Right lobe of liver (tissue), 6 donors: ENCODE data around the gene OR6N2. TPM values are rescaled to one million over a fixed set of nuclear protein-coding genes. Genes with fewer than 3 reads are reported as not detected.
A peak's percentile ranks its signal among the peaks of the same experiment; 100 is the strongest.

Experiments
- ATAC-seq, 4 donors: fragments of 200-7000 bp; cut with Tn5 transposase; one replicate each; pipeline ENCODE4 v1.9.1; 2020; ENCODE audit warnings: mild to moderate bottlenecking in 4 of 4, moderate library complexity in 4 of 4
- DNase-seq, 3 donors: peaks; one replicate each; pipeline ENCODE4 v3.0.0-alpha.2; 2020
- H3K27ac ChIP-seq, 3 donors: fragments of 200-600 bp; one replicate each; pipeline ENCODE4 v1.8.0; 2022
- H3K27me3 ChIP-seq, 2 donors: fragments of 200-600 bp; one replicate each; pipeline ENCODE4 v1.8.0; 2022
- H3K36me3 ChIP-seq, 4 donors: fragments of 200-600 bp; sonication (generic) in 1 of 4; one replicate each; pipeline versions ENCODE4 v1.5.1 to v1.8.0; 2017 to 2022; ENCODE audit warnings: control low read depth in 1 of 4
- H3K4me1 ChIP-seq, 4 donors: fragments of 200-600 bp; sonication (generic) in 1 of 4; one replicate each; pipeline versions ENCODE4 v1.5.1 to v1.8.0; 2017 to 2022; ENCODE audit warnings: control low read depth in 1 of 4
- H3K4me3 ChIP-seq, 3 donors: fragments of 200-600 bp; one replicate each; pipeline ENCODE4 v1.8.0; 2022
- H3K9me3 ChIP-seq, 4 donors: fragments of 200-600 bp; sonication (generic) in 1 of 4; one replicate each; pipeline versions ENCODE4 v1.5.1 to v1.8.0; 2017 to 2022; ENCODE audit warnings: control low read depth in 1 of 4
- CTCF ChIP-seq, 4 donors: fragments of 200-600 bp in 3 of 4; fragments of 450-650 bp in 1 of 4; IDR thresholded peaks; one replicate each; pipeline versions ENCODE4 v1.5.1 to v1.8.0; 2016 to 2022; ENCODE audit warnings: antibody characterized with exemption in 4 of 4, mild to moderate bottlenecking in 2 of 4
- POLR2A ChIP-seq: fragments of 450-650 bp; IDR thresholded peaks from one replicate; pipeline ENCODE4 v1.6.1; 2017; ENCODE audit warnings: antibody characterized with exemption, mild to moderate bottlenecking
- WGBS: methylation state at CpG from one replicate; pipeline ENCODE4 v1.1.6; 2018; ENCODE audit warnings: low coverage, low lambda C conversion rate; ENCODE audit not compliant: insufficient coverage; ENCODE audit errors: missing lambda C conversion rate; 5-methylcytosine and 5-hydroxymethylcytosine counted together
- intact Hi-C, 2 donors: fragments of 100-400 bp; cut with DNase I; formaldehyde crosslinking; loops; one replicate each; pipeline versions ENCODE4 v1.11.2 to v1.14.1; 2022
- total RNA-seq, 6 experiments: library from RNA; depleted of rRNA in 2 of 6; stranded (reverse); fragments of >200 nt in 2 of 6; fragmentation: NEBNext Ultra II Directional in 3 of 6; extraction: Animal tissue kit (Norgen Biotek cat#: 25700) in 3 of 6; gene quantifications; one replicate each; pipeline versions ENCODE4 v1.1.0 to v1.2.4, GENCODE V29; 2016 to 2023
- donor health status: DM: no; HTN: yes; CAD: no.
- donor health status: DM: no; HTN: no; CAD: no.
- donor health status: DM: no; HTN: no; CAD: no.
- donor health status: DM: no; HTN: yes; CAD: no.
- donor health status: DM: no; HTN: yes; CAD: no.

The OR6N2 gene
- total RNA-seq, 6 experiments from 2014 or later: not detected

- Histone ChIP-seq H3K36me3 (no peaks in the 10 kb centered on the region), H3K9me3 (no peaks in the 10 kb centered on the region), H3K27me3 (peaks cover 0 to 3% of the 10 kb centered on the region in 2 donors), H3K27ac (no peak overlapping the region), H3K4me1 (no peaks in the 10 kb centered on the region), H3K4me3 (no peak overlapping the region)
- ATAC-seq: no peak
- WGBS: no CpG with 5 or more reads among the region's 2 CpGs
- intact Hi-C loops: no loop called here
- no peak for DNase-seq
- TF ChIP-seq CTCF (IDR thresholded peaks at IDR 0.05) (no peak), POLR2A (no peak)
Observed at GRCh38 chr1:158793604-158794003, 12.6 kb upstream of the OR6N2 start.

GRCh38 chr1:158771950-158772866 lies 8.8 kb downstream of the OR6N2 start, which contains the start of gene OR6N1:
TSS of gene OR6N1 (minus strand) at chr1:158772195. CDS start at chr1:158766682, 5,513 bp downstream.
- 41% methylated on average over 6 of the region's 6 CpGs for WGBS
- H3K4me3 ChIP-seq: no peak within 1 kb of the TSS
- no peak for DNase-seq
- no peaks in the 10 kb centered on the region for H3K4me1 ChIP-seq
- peak in 1 of 4 donors; percentile 23 for ATAC-seq
- no peaks in the 10 kb centered on the region for H3K9me3 ChIP-seq
- intact Hi-C loops: no loop called here
- no peaks in the 10 kb centered on the region for H3K27me3 ChIP-seq
- no peak within 1 kb of the TSS for H3K27ac ChIP-seq
- no peaks in the 10 kb centered on the region for H3K36me3 ChIP-seq
- TF ChIP-seq POLR2A (no peak), CTCF (IDR thresholded peaks at IDR 0.05) (no peak)

- Histone ChIP-seq H3K36me3 (no peaks in the 10 kb centered on the region), H3K27ac (no peak within 1 kb of the TSS), H3K4me3 (no peak within 1 kb of the TSS), H3K9me3 (no peaks in the 10 kb centered on the region), H3K4me1 (no peaks in the 10 kb centered on the region), H3K27me3 (no peaks in the 10 kb centered on the region)
- no peak for DNase-seq
- WGBS: 56% methylated on average over 2 of the region's 2 CpGs
- ATAC-seq: no peak
- no peak for TF ChIP-seq CTCF (IDR thresholded peaks at IDR 0.05)
- TF ChIP-seq POLR2A: no peak
- intact Hi-C loops: no loop called here
Observed at GRCh38 chr1:158754420-158754819, 26.6 kb downstream of the OR6N2 start, which contains the start of gene OR6K6. TSS of gene OR6K6 (plus strand) at chr1:158754720. CDS start at chr1:158754888, 168 bp downstream.

- intact Hi-C loops: no loop called here
Observed at GRCh38 chr1:158752155-158752712, 28.8 kb downstream of the OR6N2 start.

More at GRCh38 chr1:158752155-158752712, 28.8 kb downstream of the OR6N2 start:
- no peak for DNase-seq
- no peak for TF ChIP-seq CTCF (IDR thresholded peaks at IDR 0.05)
- TF ChIP-seq POLR2A: no peak
- Histone ChIP-seq H3K27ac (no peak overlapping the region), H3K36me3 (no peaks in the 10 kb centered on the region), H3K4me3 (no peak overlapping the region), H3K27me3 (no peaks in the 10 kb centered on the region), H3K4me1 (no peaks in the 10 kb centered on the region), H3K9me3 (no peaks in the 10 kb centered on the region)
- 17% methylated on average over 1 of the region's 9 CpGs for WGBS
- ATAC-seq: no peak
